ENCODE measurements around the gene MRPL53. TPM values are rescaled to one million over a fixed set of nuclear protein-coding genes. Genes with fewer than 3 reads are reported as not detected.
A peak's percentile ranks its signal among the peaks of the same experiment; 100 is the strongest.

MRPL53 gene
- total and polyA plus RNA-seq, 2 of the 8 experiments (the other 6 are each of a cell fraction or from before 2014, with no cell fraction given), result 36.6 to 46.3 TPM

GRCh38 chr2:74461187-74462053, 11.1 kb downstream of the MRPL53 start:
- CTCF ChIA-PET (ENCODE audit: partially characterized antibody), result interaction anchor here (0.6 to 10.5 kb wide), 18 partner anchors 10 to 336 kb away, joined by 3 to 86 read pairs (median 3); partner anchors contain the start of genes CCDC142, M1AP, MRPL53 and TTC31
- no peak overlapping the region for H3K27ac ChIP-seq (ENCODE audit: low read depth, low read length)
- H3K18ac ChIP-seq (ENCODE audit: extremely low read depth, low read length), result no peak overlapping the region
- no peak for TF ChIP-seq TBP (IDR thresholded peaks at IDR 0.05; ENCODE audit: low read depth, low read length)
- TF ChIP-seq YY1 (IDR thresholded peaks at IDR 0.05; ENCODE audit: low read depth, low read length), result peak; percentile 31; the same call in 1 of the 2 replicates
- TF ChIP-seq RAD21 (IDR thresholded peaks at IDR 0.05 in 1 of 2, conservative IDR thresholded peaks at IDR 0.05 in 1 of 2; ENCODE audit: low read depth in 2 of 2, low read length in 2 of 2), result peak; percentile 31 to 47; a peak in 3 of 4 replicates
- TF ChIP-seq ATF2 (IDR thresholded peaks at IDR 0.05; ENCODE audit: low read length), result no peak
- no peak for TF ChIP-seq SAP30 (IDR thresholded peaks at IDR 0.05; ENCODE audit: insufficient read depth, insufficient replicate concordance, low read length)
- no peak for TF ChIP-seq KDM4A (IDR thresholded peaks at IDR 0.05; ENCODE audit: low read depth, low read length, severe bottlenecking)
- TF ChIP-seq CBX8 (IDR thresholded peaks at IDR 0.05; ENCODE audit: borderline replicate concordance, low read depth, low read length), result no peak

More at GRCh38 chr2:74461187-74462053, 11.1 kb downstream of the MRPL53 start:
- H2BK12ac ChIP-seq (ENCODE audit: low read depth, low read length), result no peak overlapping the region
- H3K4me1 ChIP-seq (replicated peaks in 1 of 4; ENCODE audit: control insufficient read depth in 3 of 4, insufficient read depth in 4 of 4, low read length in 3 of 4), result peaks cover 0 to 6% (median 2%) of the 10 kb centered on the region in 4 experiments; a peak in 4 of 7 replicates
- POLR2A ChIA-PET (ENCODE audit: partially characterized antibody), result interaction anchor here (0.7 to 10.5 kb wide), 7 partner anchors 12 to 46 kb away, joined by 3 to 89 read pairs (median 3); partner anchors contain the start of genes CCDC142, MRPL53, PCGF1 and RTKN
- no peak overlapping the region for H3K4ac ChIP-seq (replicated peaks; ENCODE audit: insufficient read length, low read depth, low read length)
- no peak overlapping the region for H3K14ac ChIP-seq (ENCODE audit: insufficient read length)
- H4K8ac ChIP-seq (ENCODE audit: extremely low read depth, insufficient read depth, low read length), result peak overlapping the region; percentile 54; the same call in 1 of the 2 replicates
- H3K23ac ChIP-seq (ENCODE audit: insufficient read length), result no peak overlapping the region
- H3K27me3 ChIP-seq (replicated peaks in 1 of 4; ENCODE audit: control insufficient read depth in 3 of 4, extremely low read depth in 1 of 4, insufficient read depth in 3 of 4, low read length in 3 of 4), result no peaks in the 10 kb centered on the region
- H3K56ac ChIP-seq (replicated peaks; ENCODE audit: insufficient read length, low read depth, low read length), result no peak overlapping the region
- H2BK15ac ChIP-seq (ENCODE audit: low read length), result no peak overlapping the region
- no peaks in the 10 kb centered on the region; the same call in none of the 2 replicates for H3K79me1 ChIP-seq (ENCODE audit: low read depth, low read length)
- H3K9ac ChIP-seq (replicated peaks in 1 of 4; ENCODE audit: extremely low read depth in 1 of 4, low read depth in 3 of 4, low read length in 3 of 4), result no peak overlapping the region
- H4K20me1 ChIP-seq (replicated peaks in 1 of 2; ENCODE audit: control insufficient read depth in 1 of 2, insufficient read depth in 2 of 2, low read length in 2 of 2), result no peaks in the 10 kb centered on the region
- peaks cover 21% of the 10 kb centered on the region for H3K23me2 ChIP-seq (ENCODE audit: low read depth, low read length)
- peaks cover 0 to 12% (median 2%) of the 10 kb centered on the region in 4 experiments; a peak in 4 of 8 replicates for H3K36me3 ChIP-seq (ENCODE audit: control insufficient read depth in 2 of 4, insufficient read depth in 4 of 4, low read length in 3 of 4)
- no peak overlapping the region for H2AFZ ChIP-seq (ENCODE audit: low read length)
- H2BK120ac ChIP-seq (replicated peaks; ENCODE audit: low read depth, low read length), result no peak overlapping the region
- H2AK5ac ChIP-seq (ENCODE audit: low read depth, low read length), result no peak overlapping the region
- H3K9me3 ChIP-seq (ENCODE audit: insufficient read depth in 2 of 2, low read depth in 1 of 2, low read length in 1 of 2), result no peaks in the 10 kb centered on the region
- no peak overlapping the region for H3K4me2 ChIP-seq (ENCODE audit: insufficient read depth in 1 of 2, low read depth in 2 of 2, low read length in 2 of 2)
- 90% methylated on average over 27 of the region's 27 CpGs; no CpG with 5 or more reads in 1 of the 2 experiments for WGBS, 2 experiments (ENCODE audit: extremely low coverage in 1 of 2, insufficient coverage in 1 of 2, insufficient read length in 1 of 2, insufficient replicate concordance in 2 of 2, low coverage in 1 of 2, low lambda C conversion rate in 2 of 2, missing lambda C conversion rate in 1 of 2)
- H3K79me2 ChIP-seq (ENCODE audit: control insufficient read depth in 1 of 2, insufficient read depth in 2 of 2, low read length in 2 of 2), result peaks cover 0 to 10% of the 10 kb centered on the region in 2 experiments; a peak in 1 of 4 replicates
- H4K91ac ChIP-seq (replicated peaks; ENCODE audit: insufficient read length, low read length), result no peak overlapping the region
- no peak overlapping the region; the same call in 1 of the 2 replicates for H2BK5ac ChIP-seq (ENCODE audit: low read depth, low read length)
- no peak overlapping the region for H4K5ac ChIP-seq (ENCODE audit: insufficient read length, low read depth, low read length)
- H2BK20ac ChIP-seq (ENCODE audit: low read length), result no peak overlapping the region
- H3K4me3 ChIP-seq (ENCODE audit: extremely low read depth in 1 of 4, insufficient read depth in 2 of 4, low read depth in 3 of 4, low read length in 4 of 4), result no peak overlapping the region
- DNase-seq (ENCODE audit: low read depth in 1 of 2, low spot score in 2 of 2) (peak in 1 of 2 experiments; percentile 78), FAIRE-seq (no peak)
